Prostate gland (tissue), 2 donors: ENCODE measurements around the gene ABI3BP.

Experiments
- POLR2A ChIP-seq: fragments of 450-650 bp; IDR thresholded peaks from one replicate; pipeline ENCODE4 v1.6.1; 2016; ENCODE audit warnings: antibody characterized with exemption, mild to moderate bottlenecking
- TF ChIP-seq, protein P1 (sequence below), 4 experiments: fragments of 200-600 bp in 2 of 4; fragments of 450-650 bp in 2 of 4; sonication (generic) in 2 of 4; IDR thresholded peaks; 1 replicate in 3 of 4; 2 replicates in 1 of 4; pipeline ENCODE4 v1.5.1; 2016 to 2019; ENCODE audit warnings: antibody characterized with exemption in 4 of 4, mild to moderate bottlenecking in 2 of 4, moderate library complexity in 2 of 4

DNA sequence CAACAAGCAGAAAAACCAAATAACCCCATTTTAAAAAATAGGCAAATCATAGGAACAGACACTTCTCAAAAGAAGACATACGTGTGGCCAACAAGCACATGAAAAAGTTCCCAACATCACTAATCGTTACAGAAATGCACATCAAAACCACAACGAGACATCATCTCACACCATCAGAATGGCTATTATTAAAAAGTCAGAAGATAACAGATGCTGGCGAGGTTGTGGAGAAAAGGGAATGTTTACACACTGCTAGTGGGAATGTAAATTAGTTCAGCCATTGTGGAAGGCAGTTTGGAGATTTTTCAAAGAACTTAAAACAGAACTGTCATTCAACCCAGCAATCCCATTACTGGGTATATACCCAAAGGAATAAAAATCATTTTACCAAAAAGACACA lies 60.7 kb downstream of the ABI3BP start:
- TF ChIP-seq, protein P1, sequence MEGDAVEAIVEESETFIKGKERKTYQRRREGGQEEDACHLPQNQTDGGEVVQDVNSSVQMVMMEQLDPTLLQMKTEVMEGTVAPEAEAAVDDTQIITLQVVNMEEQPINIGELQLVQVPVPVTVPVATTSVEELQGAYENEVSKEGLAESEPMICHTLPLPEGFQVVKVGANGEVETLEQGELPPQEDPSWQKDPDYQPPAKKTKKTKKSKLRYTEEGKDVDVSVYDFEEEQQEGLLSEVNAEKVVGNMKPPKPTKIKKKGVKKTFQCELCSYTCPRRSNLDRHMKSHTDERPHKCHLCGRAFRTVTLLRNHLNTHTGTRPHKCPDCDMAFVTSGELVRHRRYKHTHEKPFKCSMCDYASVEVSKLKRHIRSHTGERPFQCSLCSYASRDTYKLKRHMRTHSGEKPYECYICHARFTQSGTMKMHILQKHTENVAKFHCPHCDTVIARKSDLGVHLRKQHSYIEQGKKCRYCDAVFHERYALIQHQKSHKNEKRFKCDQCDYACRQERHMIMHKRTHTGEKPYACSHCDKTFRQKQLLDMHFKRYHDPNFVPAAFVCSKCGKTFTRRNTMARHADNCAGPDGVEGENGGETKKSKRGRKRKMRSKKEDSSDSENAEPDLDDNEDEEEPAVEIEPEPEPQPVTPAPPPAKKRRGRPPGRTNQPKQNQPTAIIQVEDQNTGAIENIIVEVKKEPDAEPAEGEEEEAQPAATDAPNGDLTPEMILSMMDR (IDR thresholded peaks at IDR 0.05) = no peak
- TF ChIP-seq POLR2A = no peak
